COLO668 (cell line): ENCODE results near the gene KCNQ1.

Experiments used
- DNase-seq: peaks from one replicate; lab custom pipeline; 2025; ENCODE audit not compliant: unreplicated experiment; lab: John Stamatoyannopoulos, UW

Gene KCNQ1

DNA sequence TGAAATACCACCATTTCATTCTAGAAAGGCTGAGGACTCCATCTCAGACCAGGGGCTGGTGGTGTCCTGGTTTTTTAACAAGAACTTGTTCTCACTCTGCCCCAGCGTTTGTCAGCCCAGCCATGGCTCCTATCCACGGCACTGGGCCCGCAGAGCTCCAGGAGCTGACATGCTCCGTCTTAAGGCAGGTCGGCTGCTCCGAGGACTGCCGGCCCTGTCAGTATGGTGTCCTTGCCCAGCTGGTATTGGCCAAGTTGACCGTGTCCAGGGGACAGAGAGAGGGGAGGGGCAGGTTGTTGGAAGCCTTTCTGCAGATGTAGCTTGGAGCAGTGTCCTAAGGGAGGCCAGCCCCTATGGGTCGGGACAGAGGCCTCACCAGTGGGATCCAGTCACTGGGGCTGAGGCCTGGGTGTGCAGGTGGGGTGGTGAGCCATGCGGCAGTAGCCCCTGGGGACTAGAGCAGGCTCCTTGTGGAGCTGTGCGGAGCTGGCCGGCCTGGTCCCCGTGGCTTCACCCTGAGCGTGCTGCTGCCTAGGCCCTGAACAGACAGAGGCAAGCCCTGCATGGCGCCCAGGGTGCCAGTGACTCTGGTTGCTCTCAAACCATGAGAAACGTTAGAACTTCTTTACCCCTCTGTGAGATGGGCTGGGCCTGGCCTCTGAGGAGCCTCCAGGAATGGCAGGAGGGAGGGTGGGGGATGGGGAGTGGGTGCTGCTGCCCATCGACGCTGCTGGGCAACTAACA is 294.9 kb downstream of the KCNQ1 start:
- no peak for DNase-seq

DNA sequence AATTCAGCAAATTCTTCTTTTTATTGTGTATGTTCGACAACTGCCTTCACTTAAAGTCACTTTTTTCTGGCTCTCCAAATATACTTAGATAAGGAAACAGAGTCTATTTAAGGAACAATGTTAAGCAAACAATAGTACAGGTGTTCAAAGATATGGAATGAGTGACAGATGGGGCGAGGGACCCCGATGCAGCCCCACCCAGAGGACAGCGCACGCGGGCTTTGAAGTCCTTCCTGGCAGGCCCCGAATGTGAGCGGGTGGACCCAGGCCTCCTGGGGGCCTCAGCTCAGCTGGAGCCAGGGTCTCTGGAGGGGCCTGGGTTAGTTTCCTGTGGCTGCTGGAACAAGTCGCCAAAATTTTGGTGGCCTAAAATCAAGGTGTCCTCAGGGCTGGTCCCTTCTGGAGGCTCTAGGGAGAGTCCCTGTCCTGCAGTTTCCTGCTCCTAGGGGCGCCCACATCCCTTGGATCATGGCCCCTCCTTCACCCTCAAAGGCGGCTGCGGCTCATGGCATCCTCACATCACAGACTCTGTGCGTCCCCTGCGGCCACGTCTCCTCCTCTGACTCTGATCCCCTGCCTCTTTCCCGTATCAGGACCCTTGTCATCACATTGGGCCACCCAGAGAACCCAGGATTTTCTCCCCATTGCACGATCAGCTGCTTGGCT is 295.6 kb downstream of the KCNQ1 start:
- DNase-seq, result no peak

DNA sequence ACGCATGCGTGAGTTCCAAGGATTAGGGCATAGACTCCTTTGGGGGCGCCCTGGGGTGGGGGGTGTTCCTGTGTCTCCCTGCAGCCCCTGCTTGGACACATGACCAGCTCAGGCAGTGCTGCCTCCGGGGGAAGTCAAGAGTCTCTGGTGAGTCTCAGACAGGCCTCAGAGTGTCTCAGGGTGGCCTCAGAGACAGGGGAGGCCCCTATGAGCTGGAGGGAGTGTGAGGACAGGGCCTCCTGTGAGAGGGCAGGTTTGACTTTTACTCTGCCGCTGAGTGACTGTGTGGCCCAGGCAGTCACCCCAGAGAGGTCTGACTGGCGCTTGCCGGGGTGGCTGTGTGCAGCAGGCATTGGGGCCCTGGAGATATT is 296.2 kb downstream of the KCNQ1 start:
- DNase-seq, result no peak

DNA sequence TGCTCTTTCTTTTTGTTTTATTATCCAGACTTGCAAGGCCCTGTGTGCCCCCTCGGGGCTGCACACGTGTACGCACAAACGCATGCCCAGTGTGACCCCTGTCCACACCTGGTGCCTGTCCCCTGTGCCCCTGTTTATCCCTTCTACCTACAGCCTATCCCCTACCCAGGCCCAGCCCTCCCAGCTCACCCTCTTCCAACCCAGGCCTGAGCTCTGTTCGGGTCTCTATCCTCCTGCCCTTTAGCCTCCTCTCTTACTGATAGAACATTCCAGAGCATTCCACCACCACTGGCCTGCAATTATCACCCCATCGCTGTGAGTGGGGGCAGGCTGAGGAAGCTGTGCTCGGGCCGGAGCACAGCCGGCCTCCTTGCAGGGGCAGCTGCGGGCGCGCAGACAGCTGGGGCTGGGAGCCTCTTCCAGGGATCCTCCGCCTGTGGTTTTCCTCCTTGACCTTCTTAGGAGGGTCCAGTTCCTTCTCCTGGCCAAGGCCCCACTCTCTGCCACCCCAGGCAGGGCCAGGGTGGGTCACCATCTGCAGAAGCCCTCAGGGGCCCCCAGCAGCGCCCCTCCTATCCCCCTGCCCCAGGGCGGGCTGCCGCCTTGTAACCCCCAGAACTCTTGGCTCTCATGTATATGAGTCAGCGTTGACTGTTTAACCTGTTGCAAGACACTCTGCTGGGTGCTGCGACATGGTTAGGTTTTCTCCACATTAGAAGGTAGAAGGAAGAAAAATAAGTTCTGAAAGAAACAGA is 296.7 kb downstream of the KCNQ1 start:
- no peak for DNase-seq

DNA sequence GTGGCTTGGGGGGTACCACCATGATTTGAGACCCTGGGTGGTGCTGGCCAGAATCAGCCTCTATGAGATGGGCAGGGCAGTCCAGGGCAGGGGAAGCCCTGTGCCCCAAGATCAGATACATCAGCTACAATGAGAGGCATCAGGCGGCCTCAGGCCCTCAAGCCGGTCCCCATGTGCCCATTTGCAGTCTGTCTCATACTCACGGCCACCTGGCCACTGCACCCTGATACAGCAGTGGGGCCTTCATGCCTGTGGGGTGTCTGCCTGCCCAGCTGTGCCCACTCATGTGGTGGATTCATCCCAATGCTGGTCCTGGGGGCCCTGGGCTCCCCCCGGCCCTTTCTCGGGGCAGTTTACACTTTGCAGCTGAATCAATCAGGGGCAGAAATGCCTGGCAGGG is 297.4 kb downstream of the KCNQ1 start:
- DNase-seq, result no peak

DNA sequence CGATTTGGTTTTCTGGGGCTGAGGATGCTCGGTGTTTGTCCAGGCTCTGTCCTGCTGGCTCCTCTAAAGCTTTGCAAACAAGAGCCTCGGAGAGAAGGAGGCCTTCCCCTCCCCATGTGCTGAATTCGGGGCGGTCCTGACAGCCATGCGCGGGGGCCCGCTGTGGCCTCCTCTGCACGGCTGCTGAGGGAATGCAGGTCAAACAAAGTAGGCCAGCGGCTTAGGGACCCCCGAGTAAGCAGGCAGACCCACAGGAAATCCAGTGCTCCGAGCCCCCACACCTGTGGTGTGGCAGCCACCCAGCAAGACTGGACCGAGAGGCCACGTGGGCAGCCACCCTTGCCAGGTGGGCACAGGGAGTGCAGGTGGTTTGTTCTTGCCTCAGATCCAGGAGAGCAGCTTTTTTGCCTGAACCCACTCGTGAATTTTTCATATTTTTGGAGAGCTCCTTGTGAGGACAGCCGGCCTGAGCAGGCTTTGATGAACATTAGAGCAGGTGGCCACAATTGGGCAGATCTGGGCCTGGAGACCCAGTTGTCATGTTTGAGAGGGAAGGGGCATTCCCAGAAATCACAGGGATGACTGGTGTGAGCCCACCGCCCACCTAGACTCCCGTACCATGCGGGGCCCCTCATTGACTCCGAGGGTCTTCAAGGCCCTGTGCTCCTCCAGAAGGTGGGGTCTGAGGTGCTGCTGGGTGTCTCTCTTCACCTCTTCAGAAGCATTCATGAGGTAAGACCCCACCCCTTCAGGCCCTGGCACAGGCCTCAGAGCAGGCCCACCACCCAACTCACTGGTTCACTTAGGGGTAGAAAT is 298.0 kb downstream of the KCNQ1 start:
- peak; percentile 19 for DNase-seq

DNA sequence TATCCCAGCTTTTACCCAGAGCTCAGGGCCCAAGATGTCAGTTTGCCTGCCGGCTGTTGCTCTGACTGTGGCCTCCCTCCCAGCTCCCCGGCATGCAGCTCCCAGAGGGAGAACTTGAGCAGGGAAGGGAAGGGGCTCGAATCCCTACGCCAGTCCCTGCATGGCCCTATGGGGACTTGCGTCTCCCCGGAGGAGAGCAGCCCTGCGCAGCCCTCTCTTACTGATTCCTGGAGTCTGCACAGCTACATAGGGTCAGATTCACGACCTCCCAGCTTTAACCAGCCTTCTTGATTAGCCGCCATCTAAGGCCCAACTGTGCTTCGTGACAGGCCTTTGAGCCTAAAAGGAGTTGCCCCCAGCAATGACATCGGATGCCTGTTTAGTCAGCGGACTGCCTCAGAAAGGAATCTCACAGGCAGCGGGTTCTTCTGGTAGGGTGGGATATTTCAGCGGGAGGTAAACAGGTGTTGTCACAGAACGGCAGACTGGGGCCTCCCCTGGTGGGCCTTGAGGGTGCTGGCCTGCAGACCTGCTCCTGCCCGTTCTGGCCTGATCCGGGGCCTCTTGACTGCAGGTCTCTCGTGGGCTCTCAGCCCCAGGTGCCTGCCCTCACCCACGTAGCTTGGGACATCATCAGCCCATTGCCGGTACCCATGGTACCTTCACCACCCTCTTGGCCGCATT is 298.8 kb downstream of the KCNQ1 start:
- no peak for DNase-seq

DNA sequence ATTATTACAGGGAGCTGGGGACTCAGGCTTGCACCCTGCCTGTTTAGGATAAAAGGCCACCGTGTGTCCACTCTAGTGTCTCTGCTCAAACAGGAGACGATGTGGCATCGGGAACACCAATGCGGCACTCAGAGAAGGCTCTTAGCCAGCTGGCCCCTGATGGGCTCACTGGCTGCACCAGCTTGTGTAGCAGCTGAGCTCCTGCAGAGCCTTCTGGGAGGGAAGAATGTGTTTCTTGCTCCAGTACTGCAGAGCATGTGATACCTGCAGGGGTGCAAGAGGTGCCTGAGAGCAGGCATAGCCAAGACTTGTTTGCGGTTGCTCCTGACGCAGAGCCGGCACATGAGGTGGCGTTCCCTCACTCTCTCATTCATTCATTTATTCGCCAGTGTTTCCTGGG is 299.4 kb downstream of the KCNQ1 start:
- no peak for DNase-seq

DNA sequence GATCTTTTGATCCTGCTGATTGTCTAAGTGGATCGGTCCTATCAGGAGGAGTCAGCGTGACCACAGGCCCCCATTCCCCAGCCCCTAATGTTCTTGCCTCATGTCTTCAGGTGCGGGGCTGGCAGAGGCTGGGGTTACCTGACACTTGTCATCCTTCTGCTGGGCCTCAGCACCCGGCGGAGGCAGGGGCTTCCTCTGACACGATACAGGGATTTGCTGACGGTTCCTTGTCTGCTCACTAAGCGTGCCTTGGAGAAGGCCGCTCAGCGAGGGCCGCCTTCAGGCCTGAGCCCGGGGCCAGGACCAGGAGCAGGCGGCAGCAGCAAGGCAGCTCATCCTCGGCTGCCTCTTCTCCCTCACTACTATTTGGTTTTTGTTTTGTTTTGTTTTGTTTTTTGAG is 300.7 kb downstream of the KCNQ1 start:
- DNase-seq, result no peak

DNA sequence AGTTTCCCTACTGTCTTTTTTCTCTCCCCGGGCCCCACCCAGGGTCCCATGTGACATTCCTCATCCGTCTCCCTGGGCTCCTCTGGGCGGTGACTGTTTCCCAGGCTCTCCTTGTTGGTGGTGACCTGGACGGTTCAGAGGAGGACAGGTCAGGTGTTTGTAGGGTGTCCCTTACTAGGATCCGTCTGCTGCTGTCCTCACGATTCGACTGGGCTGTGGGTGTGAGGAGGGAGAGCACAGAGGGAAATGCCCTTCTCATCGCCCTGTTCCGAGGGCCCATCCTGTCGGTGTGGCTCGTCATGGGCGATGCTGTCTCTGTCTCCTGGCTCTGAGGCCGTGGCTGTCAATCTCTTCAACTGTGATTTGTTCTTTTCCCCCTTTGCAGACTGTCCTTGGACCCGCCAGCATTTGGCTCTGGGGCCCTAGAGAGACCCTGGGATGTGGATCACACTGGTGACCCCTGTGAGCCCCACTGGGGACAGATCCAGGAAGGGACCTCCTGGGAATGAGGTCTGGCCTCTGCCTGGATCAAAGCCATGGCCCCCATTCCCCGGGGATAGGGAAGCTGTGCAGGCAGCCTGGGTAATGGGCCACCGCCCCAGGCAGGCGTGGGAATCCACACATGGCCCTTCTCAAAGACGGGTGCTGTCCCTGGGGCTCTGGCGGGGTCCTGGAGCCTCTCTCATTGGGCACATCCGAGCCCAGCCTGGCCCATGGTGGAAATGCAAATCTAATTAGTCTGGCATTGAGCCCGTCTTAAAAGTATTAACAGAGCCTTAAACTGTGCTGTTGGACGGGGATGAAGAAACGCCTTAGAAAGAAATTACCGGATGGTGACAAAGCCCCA is 301.8 kb downstream of the KCNQ1 start:
- no peak for DNase-seq

DNA sequence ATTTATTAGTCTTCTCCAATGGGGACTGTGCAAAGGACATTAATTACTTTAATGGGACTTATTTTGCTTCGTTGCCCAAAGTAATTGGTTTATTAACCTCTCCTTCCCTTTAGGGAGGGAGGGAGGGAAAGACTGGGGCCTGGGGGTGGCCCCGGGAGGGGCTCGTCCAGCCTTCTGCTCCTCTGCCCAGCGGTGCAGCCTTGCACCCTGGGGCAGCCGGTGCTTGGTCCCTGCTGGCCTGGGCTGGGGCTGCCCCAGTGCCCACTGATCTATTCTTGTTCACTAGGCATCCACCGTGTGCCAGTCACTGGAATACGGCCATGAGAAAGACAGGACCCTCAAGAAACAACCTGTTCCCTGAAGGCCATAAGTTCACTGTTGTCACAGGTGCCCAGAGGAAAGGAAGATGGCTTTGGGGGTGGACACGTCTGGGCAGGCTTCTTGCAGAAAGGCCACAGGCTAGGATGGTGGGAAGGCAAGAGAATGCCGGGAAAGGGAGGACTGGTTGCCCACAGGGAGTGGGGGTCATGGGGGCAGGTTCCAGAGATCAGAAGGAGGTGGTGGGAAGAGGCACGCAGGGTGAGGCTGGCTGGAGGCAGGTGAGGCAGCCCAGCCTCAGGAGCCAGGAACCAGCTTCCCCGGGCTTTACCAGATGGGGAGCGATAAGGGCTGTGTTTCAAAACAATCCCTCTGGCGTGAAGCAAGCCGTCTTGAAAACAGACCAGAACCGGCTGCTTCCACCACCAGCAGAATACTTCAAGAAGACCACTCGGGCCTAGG is 302.6 kb downstream of the KCNQ1 start:
- DNase-seq, result no peak

DNA sequence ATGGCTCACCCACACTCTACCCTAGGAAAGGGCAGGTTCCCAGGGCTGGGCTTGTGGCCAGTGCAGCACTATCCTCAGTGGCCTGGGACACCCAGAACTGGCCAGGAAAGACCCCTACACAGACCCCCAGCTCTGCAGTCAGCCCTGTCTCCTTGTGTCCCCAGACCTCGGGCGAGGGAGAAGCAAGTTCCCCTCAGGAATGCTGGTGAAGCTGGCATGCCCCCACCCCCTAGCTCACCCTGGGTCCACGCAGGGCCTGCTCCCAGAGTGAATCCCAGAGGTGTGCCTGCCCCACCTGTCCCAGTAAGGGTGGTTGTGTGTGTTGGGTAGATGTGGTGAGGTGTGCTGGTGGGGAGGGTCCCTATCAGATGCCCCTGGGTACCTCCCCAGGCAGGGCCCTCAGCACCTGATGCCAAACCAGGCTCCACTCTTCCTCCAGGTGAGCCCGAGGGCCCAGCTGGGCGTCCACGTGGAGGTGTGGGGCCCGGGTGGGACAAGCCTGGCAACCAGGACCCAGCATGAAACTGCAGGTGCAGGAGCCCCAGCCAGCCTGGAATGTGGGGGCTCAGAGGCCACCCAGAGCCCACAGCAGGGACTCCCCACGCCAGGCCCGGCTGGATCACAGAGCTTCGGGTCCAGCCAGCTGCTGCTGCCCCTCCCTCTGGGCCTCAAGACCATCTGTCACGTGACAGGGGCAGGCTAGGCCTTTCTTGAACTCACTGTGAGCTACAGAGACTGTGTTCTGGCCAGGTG is 303.4 kb downstream of the KCNQ1 start:
- no peak for DNase-seq

DNA sequence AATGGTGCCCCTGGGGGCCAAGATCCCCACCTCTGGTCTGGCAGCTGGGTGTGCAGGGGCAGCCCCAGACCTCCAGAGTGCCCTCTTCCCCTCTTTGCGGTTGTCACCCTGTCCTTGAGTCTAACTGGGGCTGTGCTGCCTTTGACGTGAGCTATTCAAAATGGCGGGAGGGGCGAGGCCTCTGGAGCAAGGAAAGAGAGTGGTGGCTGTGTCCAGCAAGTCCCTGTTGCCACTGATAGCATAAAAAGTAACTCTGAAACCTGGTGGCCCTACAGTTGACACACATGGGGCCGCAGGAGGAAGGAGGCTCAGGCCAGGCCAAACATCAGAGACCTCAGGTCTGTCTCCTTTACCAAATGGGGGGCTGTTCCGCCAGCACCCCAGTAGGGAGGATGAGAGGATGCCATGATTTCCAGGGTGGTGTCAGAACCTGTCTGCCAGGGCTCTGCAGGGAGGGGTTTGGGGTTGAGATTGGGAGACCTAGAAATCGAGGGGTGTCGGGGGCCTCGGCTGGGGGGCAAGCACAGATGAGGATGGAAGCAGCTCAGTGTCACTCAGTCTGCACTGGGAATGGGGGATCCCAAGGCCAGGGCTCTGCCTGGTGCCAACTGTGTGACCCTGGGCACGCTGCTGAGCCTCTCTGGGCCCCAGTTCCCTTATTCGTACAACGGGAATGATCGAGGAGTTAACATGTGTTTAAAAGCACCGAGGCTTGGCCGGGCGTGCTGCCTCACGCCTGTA is 304.2 kb downstream of the KCNQ1 start:
- DNase-seq, result no peak

DNA sequence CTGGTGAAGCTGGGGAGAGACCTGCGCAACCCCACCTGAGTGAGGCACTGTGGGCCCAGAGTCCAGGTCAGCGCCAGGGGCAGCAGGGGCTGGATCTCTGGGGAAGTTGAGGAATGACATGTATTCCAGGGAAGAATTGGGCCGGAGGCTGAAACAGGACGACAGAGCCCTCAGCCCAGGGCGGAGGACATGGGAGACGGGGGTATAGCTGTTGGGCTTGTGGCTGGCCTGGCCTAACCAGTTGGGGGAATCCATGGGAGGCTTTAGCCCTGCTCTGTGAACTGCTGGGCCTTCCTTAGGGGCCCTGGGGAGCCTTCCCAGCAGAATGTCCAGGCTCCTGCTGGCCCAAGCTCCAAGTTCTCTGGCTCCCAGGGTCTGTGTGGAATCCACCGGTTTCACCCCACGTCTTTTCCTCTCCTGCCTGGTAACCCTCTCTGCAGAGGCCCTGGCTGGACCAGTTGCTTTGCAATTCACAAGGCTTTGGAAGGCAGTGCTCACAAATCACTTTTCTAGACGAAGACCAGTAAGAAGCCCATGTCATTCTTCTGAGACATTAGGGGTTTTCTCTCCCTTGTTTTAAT is 305.4 kb downstream of the KCNQ1 start:
- DNase-seq, result no peak

DNA sequence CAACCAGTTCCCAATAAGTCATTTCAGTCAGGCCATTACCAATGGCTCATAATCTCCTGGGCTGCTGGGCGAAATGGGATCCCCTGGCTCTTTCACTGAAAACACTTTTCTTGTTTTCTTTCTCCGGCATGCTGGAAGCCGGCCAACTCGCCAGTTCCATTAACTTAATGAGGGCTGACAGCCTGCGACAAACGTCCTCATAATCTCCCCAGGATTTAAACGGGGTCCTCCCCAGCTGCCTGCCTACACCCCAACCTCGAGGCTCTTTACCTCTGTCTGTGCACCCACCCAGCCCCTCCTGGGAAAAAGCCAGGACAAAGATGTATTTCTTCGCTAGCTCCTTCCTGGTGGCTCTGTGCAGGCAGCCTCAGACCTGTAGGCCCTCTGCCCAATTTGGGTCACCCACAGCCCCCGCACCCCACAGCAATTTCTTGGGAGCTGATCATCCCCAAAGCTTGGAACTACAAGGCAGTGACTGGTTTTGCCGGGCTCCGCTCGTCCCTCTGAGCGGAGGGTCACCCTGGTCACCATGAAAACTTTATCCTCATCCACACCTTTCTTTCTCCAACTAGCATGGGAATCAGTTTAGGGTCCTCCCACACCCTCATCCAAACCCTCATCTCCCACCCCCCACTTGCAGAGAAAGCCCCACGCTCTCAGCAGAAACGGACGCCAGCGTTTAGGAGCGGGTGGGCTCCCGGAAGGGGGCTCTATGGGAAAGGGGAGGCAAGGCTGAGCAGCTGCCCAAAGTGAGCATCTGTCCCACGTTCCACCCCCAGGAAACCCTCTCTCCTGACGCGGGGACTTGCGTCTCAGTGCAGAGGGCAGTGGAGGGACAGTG is 306.1 kb downstream of the KCNQ1 start:
- peak; percentile 32 for DNase-seq

DNA sequence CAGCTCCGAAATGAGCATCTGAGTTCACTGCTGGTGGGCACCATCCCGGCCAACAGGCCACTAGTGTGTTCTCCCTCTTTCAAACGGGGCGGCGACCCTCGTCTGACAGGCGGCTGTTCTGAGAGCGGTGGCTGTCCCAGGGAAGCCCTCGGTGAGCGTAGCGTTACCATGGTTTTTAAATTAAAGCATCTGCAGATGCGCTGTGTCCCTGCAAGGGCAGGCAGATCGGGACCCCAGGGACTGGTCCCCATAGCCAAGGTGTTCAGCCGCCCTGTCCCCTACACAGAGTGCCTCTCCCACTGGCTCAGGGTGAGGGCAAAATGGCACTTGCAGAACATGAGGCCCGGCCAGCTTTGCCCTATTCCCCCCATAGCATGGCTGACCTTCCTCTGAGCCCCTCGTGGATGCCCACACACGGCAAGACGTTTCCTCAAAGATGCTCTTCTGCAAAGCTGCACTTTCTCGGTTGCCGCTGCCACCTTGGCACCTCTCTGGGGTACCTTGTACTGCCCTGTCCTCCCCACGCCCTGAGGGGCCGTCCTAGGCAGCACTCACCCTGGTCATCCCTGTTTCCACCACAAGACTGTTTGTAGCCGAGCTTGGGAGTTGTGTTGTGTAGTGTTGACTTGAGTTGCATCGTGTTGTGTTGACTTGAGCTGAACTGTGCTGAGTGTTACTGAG is 306.9 kb downstream of the KCNQ1 start:
- DNase-seq, result no peak
